NCI-H524 (cell line): Measurements from ENCODE around the gene MGLL.

ENCODE experiments used
- DNase-seq, 2 experiments: peaks; one replicate each; lab custom pipeline; 2025; lab: John Stamatoyannopoulos, UW

The MGLL gene

GRCh38 chr3:127723011-127723567, 99.2 kb downstream of the MGLL start:
- DNase-seq, result peak; percentile 96 to 98

- peak in 1 of 2 experiments; percentile 66 for DNase-seq
Measured at GRCh38 chr3:127722091-127722784, 100.1 kb downstream of the MGLL start.

- DNase-seq, result no peak
Measured at GRCh38 chr3:127720985-127721935, 101.1 kb downstream of the MGLL start.

- no peak for DNase-seq
Measured at GRCh38 chr3:127720161-127720823, 102.0 kb downstream of the MGLL start.

- no peak for DNase-seq
Measured at GRCh38 chr3:127719369-127719768, 102.9 kb downstream of the MGLL start.

GRCh38 chr3:127718916-127719290, 103.4 kb downstream of the MGLL start:
- no peak for DNase-seq

- no peak for DNase-seq
Measured at GRCh38 chr3:127718245-127718915, 103.9 kb downstream of the MGLL start.

GRCh38 chr3:127717357-127718244, 104.7 kb downstream of the MGLL start:
- DNase-seq, result peak; percentile 98 to 99

GRCh38 chr3:127716384-127716783, 105.9 kb downstream of the MGLL start:
- DNase-seq, result no peak

- DNase-seq, result no peak
Measured at GRCh38 chr3:127715532-127715931, 106.8 kb downstream of the MGLL start.

- DNase-seq, result no peak
Measured at GRCh38 chr3:127714866-127715265, 107.4 kb downstream of the MGLL start.

- DNase-seq, result no peak
Measured at GRCh38 chr3:127714125-127714571, 108.2 kb downstream of the MGLL start.

- DNase-seq, result peak; percentile 46 to 57
Measured at GRCh38 chr3:127712881-127713771, 109.2 kb downstream of the MGLL start.

- no peak for DNase-seq
Measured at GRCh38 chr3:127712461-127712860, 109.9 kb downstream of the MGLL start.

GRCh38 chr3:127711896-127712295, 110.4 kb downstream of the MGLL start:
- no peak for DNase-seq

GRCh38 chr3:127711021-127711695, 111.2 kb downstream of the MGLL start:
- DNase-seq, result no peak

- no peak for DNase-seq
Measured at GRCh38 chr3:127710155-127710941, 112.0 kb downstream of the MGLL start.
